Heart right ventricle (tissue), 16 donors: ENCODE measurements around the gene AFG1L. TPM values are rescaled to one million over a fixed set of nuclear protein-coding genes. Genes with fewer than 3 reads are reported as not detected.
A peak's percentile ranks its signal among the peaks of the same experiment; 100 is the strongest.

ENCODE experiments used
- ATAC-seq, 8 donors: fragments of 200-7000 bp; cut with Tn5 transposase; one replicate each; pipeline ENCODE4 v1.9.1; 2020; ENCODE audit warnings: mild to moderate bottlenecking in 8 of 8, moderate library complexity in 8 of 8, moderate number of reproducible peaks in 1 of 8
- DNase-seq, 2 donors: peaks; one replicate each; pipeline ENCODE4 v3.0.0-alpha.2; 2020
- H3K27ac ChIP-seq, 10 donors: fragments of 200-600 bp; sonication (generic) in 2 of 10; one replicate each; pipeline versions ENCODE4 v1.5.0 to v1.8.0; 2020 to 2022; ENCODE audit warnings: mild to moderate bottlenecking in 3 of 10
- H3K27me3 ChIP-seq, 7 donors: fragments of 200-600 bp; one replicate each; pipeline ENCODE4 v1.8.0; 2021 to 2022; ENCODE audit warnings: mild to moderate bottlenecking in 2 of 7
- H3K36me3 ChIP-seq, 9 donors: fragments of 200-600 bp; sonication (generic) in 1 of 9; one replicate each; pipeline versions ENCODE4 v1.5.0 to v1.8.0; 2020 to 2022; ENCODE audit warnings: mild to moderate bottlenecking in 2 of 9
- H3K4me1 ChIP-seq, 9 donors: fragments of 200-600 bp; sonication (generic) in 1 of 9; one replicate each; pipeline versions ENCODE4 v1.5.0 to v1.8.0; 2020 to 2022; ENCODE audit warnings: mild to moderate bottlenecking in 4 of 9
- H3K4me3 ChIP-seq, 10 donors: fragments of 200-600 bp; sonication (generic) in 2 of 10; one replicate each; pipeline versions ENCODE4 v1.5.0 to v1.8.0; 2020 to 2022; ENCODE audit warnings: mild to moderate bottlenecking in 7 of 10, moderate library complexity in 2 of 10
- H3K9me3 ChIP-seq, 11 donors: fragments of 200-600 bp in 10 of 11; sonication (generic) in 2 of 11; one replicate each; pipeline versions ENCODE4 v1.5.0 to v1.8.0; 2013 to 2022; ENCODE audit warnings: mild to moderate bottlenecking in 2 of 11, control low read depth in 1 of 11, moderate library complexity in 1 of 11
- CTCF ChIP-seq, 9 donors: fragments of 200-600 bp; sonication (generic) in 2 of 9; IDR thresholded peaks; one replicate each; pipeline versions ENCODE4 v1.5.0 to v1.8.0; 2021 to 2022; ENCODE audit warnings: antibody characterized with exemption in 9 of 9, mild to moderate bottlenecking in 5 of 9, moderate library complexity in 1 of 9
- WGBS, 2 donors: extraction: QIAGEN DNeasy Blood & Tissue Kit; methylation state at CpG; one replicate each; pipeline ENCODE4 v1.1.7; 2013; ENCODE audit warnings: inconsistent platforms in 1 of 2; 5-methylcytosine and 5-hydroxymethylcytosine counted together
- intact Hi-C, 10 donors: fragments of 100-400 bp; cut with DNase I; formaldehyde crosslinking; loops; one replicate each; pipeline versions ENCODE4 v1.11.1 to v1.14.2; 2022
- polyA plus RNA-seq, 2 donors: library from polyadenylated mRNA; stranded (reverse); fragments of 200-250 nt; gene quantifications; one replicate each; pipeline ENCODE4 v1.2.3, GENCODE V29; 2013
- total RNA-seq, 10 donors: library from RNA; stranded (reverse); fragmentation: NEBNext Ultra II Directional in 3 of 10; extraction: Animal tissue kit (Norgen Biotek cat#: 25700) in 3 of 10; gene quantifications; one replicate each; pipeline versions ENCODE4 v1.2.1 to v1.2.4, GENCODE V29; 2021 to 2023
- donor health status: Arrhythmogenic right ventricular cardiomyopathy.
- donor health status: ischemic (EF 13 %, LVEDD 7.1; RV severe dilation, severe dysfunction).
- donor health status: healthy with polysubstance abuse.
- donor health status: DM: no; HTN: yes; CAD: no.
- donor health status: DM: no; HTN: no; CAD: no.
- donor health status: ischemic (EF 25% LVEDD 6.9; RV normal size, moderate dysfunction).
- donor health status: ischemic (EF 25% LVEDD 5.7; RV mildly dilated, moderate dysfunction).
- donor health status: healthy.
- donor health status: DM: yes; HTN: yes; CAD: no.
- donor health status: Ischemic cardiomyopathy.
- donor health status: ischemic (EF 35%, LVEDD 5.7; RV mildly dilated, moderate dysfunction).
- donor health status: nonischemic (EF 11% LVEDD 7.7; RV severe dilation, severe dysfunction).
- donor health status: DM: yes; HTN: yes; CAD: no.
- donor health status: PGD.
- donor health status: ischemic (EF 29% LVEDD 5.4; RV normal size, mild dysfunction).
- donor health status: nonischemic (EF 23%, LVEDD 6.1; RV moderate dilation, normal function).

The AFG1L gene
- total and polyA plus RNA-seq, 12 donors, result 1.9 to 18.8 (median 12.8) TPM

DNA sequence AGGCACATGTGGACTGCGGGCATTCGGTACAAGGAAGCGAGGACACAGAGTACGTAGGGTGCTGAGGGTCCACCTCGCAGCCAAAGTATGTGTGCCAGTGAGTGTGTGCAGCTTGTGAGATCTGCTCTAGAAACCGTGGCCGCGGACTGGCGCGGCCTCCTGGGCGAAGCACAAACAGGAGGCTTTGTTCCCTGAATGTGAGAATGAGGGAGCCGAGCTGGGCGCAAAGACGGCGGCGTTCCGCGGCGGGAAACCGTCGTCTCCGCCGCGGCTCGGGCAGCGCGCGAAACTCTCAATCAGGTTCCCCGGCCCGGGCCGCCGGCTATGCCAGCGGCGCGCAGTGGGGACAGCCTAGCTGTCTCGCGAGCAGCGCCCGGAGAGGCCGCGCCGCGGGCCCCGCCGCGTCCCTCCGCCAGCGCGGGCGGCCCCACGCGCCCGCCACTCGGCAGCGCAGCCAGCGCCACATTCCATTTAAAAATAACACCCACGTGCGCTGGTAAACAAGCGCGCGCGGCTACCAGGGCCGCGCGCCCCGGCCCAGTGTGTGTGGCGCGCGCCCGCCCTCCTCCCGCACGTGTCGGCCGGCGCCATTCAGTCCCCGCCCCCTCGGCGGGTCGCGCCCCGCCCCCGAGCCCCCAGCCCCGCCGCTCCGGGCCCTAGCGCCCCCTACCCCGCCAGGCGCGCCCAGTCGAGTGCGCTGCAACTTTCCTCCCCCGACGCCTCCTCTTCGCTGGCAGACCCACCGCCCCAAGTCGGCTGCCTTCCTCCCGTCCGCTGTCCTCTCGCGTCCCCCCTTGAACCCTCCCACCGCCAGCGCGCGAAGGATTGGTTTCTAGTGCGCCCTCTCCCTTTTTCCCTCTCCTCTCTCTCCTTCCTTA lies 262.9 kb downstream of the AFG1L start:
- H3K4me1 ChIP-seq, result peaks cover 0 to 38% (median 25%) of the 10 kb centered on the region in 9 donors
- no peaks in the 10 kb centered on the region for H3K9me3 ChIP-seq
- intact Hi-C loops, result loop anchor here in 8 of 10 donors (2.0 to 10.0 kb wide), 8 partner anchors 31 to 827 kb away; partner anchors contain the start of genes CD164 (in 1 of the 8) and SESN1 (in 1 of the 8)
- no peaks in the 10 kb centered on the region for H3K27me3 ChIP-seq
- H3K4me3 ChIP-seq, result peak overlapping the region; percentile 41 to 97 (median 93)
- ATAC-seq (peak; percentile 15 to 46 (median 30)), DNase-seq (peak; percentile 26 to 80)
- no peaks in the 10 kb centered on the region for H3K36me3 ChIP-seq
- WGBS, 2 donors, result 0% methylated on average over 93 to 102 of the region's 105 CpGs
- peak in 1 of 9 donors; percentile 2 for TF ChIP-seq CTCF (IDR thresholded peaks at IDR 0.05)
- H3K27ac ChIP-seq, result peak overlapping the region; percentile 93 to 100 (median 99)

DNA sequence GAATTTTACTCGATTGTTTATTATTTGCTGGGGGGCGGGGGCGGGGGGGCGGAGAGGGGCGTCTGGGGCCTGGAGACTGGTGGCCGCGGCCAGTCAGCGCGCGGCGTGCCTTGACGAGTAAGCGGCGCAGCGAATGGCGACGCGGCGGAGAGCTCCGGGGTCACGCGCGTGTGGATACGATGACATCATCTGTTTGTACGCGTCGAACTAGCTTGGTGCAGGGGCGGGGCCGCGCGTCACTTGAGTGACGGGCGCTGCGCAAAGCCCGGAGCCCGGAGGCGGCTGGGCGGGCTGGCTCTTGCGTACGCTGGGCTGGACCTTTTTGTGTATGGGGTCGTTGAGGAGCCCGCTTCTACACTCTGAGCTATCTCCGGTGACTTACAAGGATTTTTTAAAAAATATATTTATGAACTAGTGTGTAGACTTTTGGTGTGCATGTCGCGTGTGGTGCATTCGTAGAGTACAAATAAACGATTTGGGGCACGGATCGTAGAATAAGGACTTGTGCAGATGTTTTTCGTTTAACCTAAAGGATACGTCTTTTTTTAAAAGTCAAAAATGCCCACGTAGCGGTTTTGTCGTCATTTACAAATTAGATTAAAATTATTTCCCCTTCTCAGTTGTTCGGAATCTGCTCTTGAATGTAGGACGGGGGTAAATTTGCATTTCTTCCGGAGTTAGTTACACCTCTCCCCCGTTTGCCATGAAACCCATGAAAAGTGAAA lies 263.7 kb downstream of the AFG1L start:
- H3K36me3 ChIP-seq, result no peaks in the 10 kb centered on the region
- H3K27me3 ChIP-seq, result no peaks in the 10 kb centered on the region
- peak; percentile 71 to 85 (median 80) for ATAC-seq
- peak overlapping the region; percentile 96 to 100 (median 99) for H3K27ac ChIP-seq
- no peaks in the 10 kb centered on the region for H3K9me3 ChIP-seq
- H3K4me1 ChIP-seq, result peaks cover 0 to 47% (median 32%) of the 10 kb centered on the region in 9 donors
- peak overlapping the region; percentile 70 to 97 (median 93) for H3K4me3 ChIP-seq
- peak; percentile 98 for DNase-seq
- WGBS, 2 donors, result 0% methylated on average over 58 of the region's 58 CpGs
- intact Hi-C loops, result loop anchor here in 8 of 10 donors (1.0 to 10.0 kb wide), 9 partner anchors 30 to 826 kb away; partner anchors contain the start of genes CD164 (in 1 of the 8) and SESN1 (in 1 of the 8)
- TF ChIP-seq CTCF (IDR thresholded peaks at IDR 0.05), result no peak

DNA sequence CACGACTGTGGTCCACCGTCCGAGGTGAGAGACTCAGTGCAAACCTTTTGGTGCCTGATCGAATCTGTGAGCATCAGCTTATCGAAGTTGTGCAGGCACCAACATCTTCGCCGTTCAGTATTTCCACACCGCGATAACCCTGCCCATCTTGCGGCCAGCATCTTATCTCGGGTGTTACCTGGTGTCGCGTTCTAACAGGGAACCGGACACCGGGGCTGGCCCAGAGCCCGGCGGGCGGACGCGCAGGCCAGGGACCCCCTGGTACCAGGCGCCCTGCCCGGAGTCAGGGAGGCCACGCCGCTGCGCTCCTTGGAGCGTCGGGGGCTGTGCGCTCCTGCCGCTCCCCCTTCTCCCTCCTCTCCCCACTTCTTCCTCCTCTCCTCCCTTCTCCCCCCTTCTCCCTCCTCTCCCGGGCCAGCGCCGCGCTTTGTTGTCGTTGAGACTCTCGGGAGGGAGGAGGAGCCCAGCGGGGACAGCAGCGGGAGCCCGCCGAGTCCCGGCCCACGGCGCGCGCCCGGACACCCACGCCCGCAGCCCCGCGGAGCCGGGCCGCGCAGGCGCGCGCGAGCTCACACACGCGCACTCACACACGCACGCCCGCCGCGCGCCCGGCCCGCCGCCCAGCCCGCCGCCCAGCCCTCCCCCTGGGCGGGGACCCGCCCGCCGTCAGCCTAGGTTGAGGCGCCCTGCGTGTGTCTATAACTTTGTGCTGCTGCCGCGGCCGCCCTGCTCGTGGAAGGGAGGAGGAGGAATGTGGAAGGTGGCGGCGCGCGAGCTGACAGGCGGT lies 264.4 kb downstream of the AFG1L start:
- Histone ChIP-seq H3K27me3 (no peaks in the 10 kb centered on the region), H3K4me3 (peak overlapping the region; percentile 75 to 97 (median 93)), H3K36me3 (no peaks in the 10 kb centered on the region), H3K4me1 (peaks cover 0 to 54% (median 38%) of the 10 kb centered on the region in 9 donors), H3K9me3 (no peaks in the 10 kb centered on the region), H3K27ac (peak overlapping the region; percentile 96 to 100 (median 99))
- WGBS, 2 donors, result 0 to 1% methylated on average over 64 to 84 of the region's 84 CpGs
- intact Hi-C loops, result loop anchor here in 8 of 10 donors (1.0 to 10.0 kb wide), 9 partner anchors 30 to 826 kb away; partner anchors contain the start of genes CD164 (in 1 of the 8) and SESN1 (in 1 of the 8)
- DNase-seq, result peak; percentile 92 to 94
- no peak for TF ChIP-seq CTCF (IDR thresholded peaks at IDR 0.05)
- peak; percentile 52 to 71 (median 62) for ATAC-seq
